ENCODE results near the gene TRUB1. TPM values are rescaled to one million over a fixed set of nuclear protein-coding genes. Genes with fewer than 3 reads are reported as not detected.

The TRUB1 gene
- 11.8 to 17.3 TPM (median 14.7 TPM) in 5 replicates for total RNA-seq (2022; extraction: Qiagen RNA extraction; ENCODE audit: low read depth)

GRCh38 chr10:114937962-114938855 lies at the start of gene TRUB1:
TRUB1 (plus strand) TSS chr10:114938195; CDS start chr10:114938254, 59 bp downstream.

Other genes with a start within 250 kb of the TRUB1 start
- 7.9 to 11.8 TPM (median 10.7 TPM) in 5 replicates for gene FHIP2A, start 116.4 kb upstream of the TRUB1 start, total RNA-seq (2022; extraction: Qiagen RNA extraction; ENCODE audit: low read depth)
- 0.14 to 0.28 TPM (median 0.18 TPM) in 4 of 5 replicates, not detected in the other for gene ATRNL1, start 155.2 kb downstream of the TRUB1 start, total RNA-seq (2022; extraction: Qiagen RNA extraction; ENCODE audit: low read depth)